OCI-LY7 (cell line): ENCODE data around the gene VPS18. TPM values are rescaled to one million over a fixed set of nuclear protein-coding genes. Genes with fewer than 3 reads are reported as not detected.
A peak's percentile ranks its signal among the peaks of the same experiment; 100 is the strongest.

Experiments used
- BruUV-seq: library from RNA; stranded (reverse); fragments of 400-500 nt; replicated peaks from 2 replicates; lab custom pipeline; 2021; lab: Mats Ljungman, UMichigan
- CTCF ChIA-PET: fragments of 300-600 bp; sonication (Branson Sonifier 250); formaldehyde crosslinking; loops from one replicate; lab custom pipeline; 2022; ENCODE audit warnings: antibody characterized with exemption; ENCODE audit not compliant: unreplicated experiment; lab: Charles Lee
- POLR2A ChIA-PET: fragments of 300-600 bp; sonication (Branson Sonifier 250); formaldehyde crosslinking; loops from one replicate; lab custom pipeline; 2022; ENCODE audit warnings: antibody characterized with exemption; lab: Charles Lee
- DNase-seq: peaks from one replicate; pipeline ENCODE4 v3.0.0-alpha.2; 2015; ENCODE audit warnings: low spot score
- H2AFZ ChIP-seq: fragments of 200-600 bp; sonication (generic), shearing (Covaris generic); 2 replicates; pipeline ENCODE4 v1.6.1; 2014; ENCODE audit warnings: mild to moderate bottlenecking, antibody characterized with exemption, low read length, moderate library complexity
- H3K27ac ChIP-seq: fragments of 200-600 bp; sonication (generic); 2 replicates; pipeline ENCODE4 v1.5.1; 2014; ENCODE audit warnings: mixed run types, low read depth, mild to moderate bottlenecking, moderate library complexity, low read length, inconsistent platforms; ENCODE audit not compliant: poor library complexity, severe bottlenecking
- H3K36me3 ChIP-seq: fragments of 200-600 bp; sonication (generic); 2 replicates; pipeline ENCODE4 v1.6.1; 2014; ENCODE audit warnings: mild to moderate bottlenecking, antibody characterized with exemption, low read length, moderate library complexity, mixed read lengths; ENCODE audit not compliant: insufficient read depth
- H3K4me1 ChIP-seq: fragments of 200-600 bp; sonication (generic); 2 replicates; pipeline ENCODE4 v1.5.1; 2014; ENCODE audit warnings: mild to moderate bottlenecking, low read length; ENCODE audit not compliant: insufficient read depth, poor library complexity, severe bottlenecking
- H3K4me2 ChIP-seq: fragments of 200-600 bp; sonication (generic); 2 replicates; pipeline ENCODE4 v1.6.1; 2014; ENCODE audit warnings: mild to moderate bottlenecking, low read length
- H3K4me3 ChIP-seq: fragments of 200-600 bp; sonication (generic); 2 replicates; pipeline ENCODE4 v1.5.1; 2014; ENCODE audit warnings: mild to moderate bottlenecking, low read depth, low read length; ENCODE audit not compliant: poor library complexity, severe bottlenecking
- H3K79me2 ChIP-seq: fragments of 200-600 bp; sonication (generic); 2 replicates; pipeline ENCODE4 v1.6.1; 2016; ENCODE audit warnings: low read depth, mild to moderate bottlenecking, low read length, moderate library complexity, mixed read lengths; ENCODE audit not compliant: insufficient read depth
- H3K9me2 ChIP-seq: fragments of 200-600 bp; sonication (generic); 2 replicates; pipeline ENCODE4 v1.6.1; 2016; ENCODE audit warnings: mild to moderate bottlenecking, low read length, mixed read lengths; ENCODE audit not compliant: insufficient read depth
- H3K9me3 ChIP-seq: fragments of 200-600 bp; sonication (generic); 2 replicates; pipeline ENCODE4 v1.6.1; 2014; ENCODE audit warnings: mild to moderate bottlenecking, mixed run types, low read length, mixed read lengths
- H4K20me1 ChIP-seq: fragments of 200-600 bp; sonication (generic); 2 replicates; pipeline ENCODE4 v1.6.1; 2014; ENCODE audit warnings: mild to moderate bottlenecking, antibody characterized with exemption, low read length, moderate library complexity, mixed read lengths; ENCODE audit not compliant: insufficient read depth
- CTCF ChIP-seq: fragments of 200-600 bp; sonication (generic); conservative IDR thresholded peaks from 2 replicates; pipeline ENCODE4 v1.5.1; 2014; ENCODE audit warnings: mild to moderate bottlenecking, antibody characterized with exemption, low read length, moderate library complexity, mixed read lengths
- EZH2phosphoT487 ChIP-seq: fragments of 200-600 bp; sonication (generic); IDR thresholded peaks from 2 replicates; pipeline ENCODE4 v1.6.1; 2018; ENCODE audit warnings: low read depth, borderline replicate concordance, mild to moderate bottlenecking, mixed run types, antibody characterized with exemption, low read length, moderate library complexity, mixed read lengths
- intact Hi-C: fragments of 100-400 bp; cut with micrococcal nuclease; formaldehyde crosslinking; loops from one replicate; pipeline ENCODE4 v1.10.0; 2022; ENCODE audit not compliant: unreplicated experiment
- total RNA-seq, 2 experiments: library from RNA; depleted of rRNA in 1 of 2; stranded (reverse); fragments of >200 nt in 1 of 2; shearing (Covaris generic) in 1 of 2; gene quantifications; 2 replicates each; pipeline ENCODE4 v1.2.3, GENCODE V29; 2014 to 2022

VPS18 gene
- total RNA-seq, 2 experiments from 2014 or later = 24.5 to 30.7 TPM

GRCh38 chr15:40845036-40845435 is 49.2 kb upstream of the VPS18 start:
- POLR2A ChIA-PET = interaction anchor here (0.6 kb wide), 1 partner anchor 29 kb away, joined by 5 read pairs; no protein-coding TSS in a partner anchor
- Histone ChIP-seq H3K27ac (no peak overlapping the region), H3K4me2 (peak overlapping the region; percentile 67; the same call in 1 of the 2 replicates), H3K9me3 (no peaks in the 10 kb centered on the region), H4K20me1 (no peaks in the 10 kb centered on the region), H3K79me2 (no peaks in the 10 kb centered on the region), H3K36me3 (no peaks in the 10 kb centered on the region), H3K4me3 (no peak overlapping the region), H3K4me1 (peaks cover 25% of the 10 kb centered on the region), H3K9me2 (no peaks in the 10 kb centered on the region), H2AFZ (no peak overlapping the region)
- no peak for DNase-seq
- CTCF ChIA-PET = interaction anchor here (3.5 kb wide), 1 partner anchor 13 kb away, joined by 19 read pairs; no protein-coding TSS in a partner anchor
- BruUV-seq = no TSS peak
- TF ChIP-seq EZH2phosphoT487 (no peak), CTCF (no peak)
- intact Hi-C loops = no loop called here

GRCh38 chr15:40845511-40846284 is 48.6 kb upstream of the VPS18 start:
- H3K4me2 ChIP-seq = no peak overlapping the region; the same call in 1 of the 2 replicates
- ChIA-PET CTCF (interaction anchor here (3.5 kb wide), 1 partner anchor 12 kb away, joined by 19 read pairs; no protein-coding TSS in a partner anchor), POLR2A (interaction anchor here (0.7 kb wide), 1 partner anchor 108 kb away, joined by 3 read pairs; no protein-coding TSS in a partner anchor)
- no peak overlapping the region for H2AFZ ChIP-seq
- H3K36me3 ChIP-seq = no peaks in the 10 kb centered on the region
- H3K9me3 ChIP-seq = no peaks in the 10 kb centered on the region
- intact Hi-C loops = no loop called here
- no TSS peak for BruUV-seq
- H3K9me2 ChIP-seq = no peaks in the 10 kb centered on the region
- H4K20me1 ChIP-seq = no peaks in the 10 kb centered on the region
- no peaks in the 10 kb centered on the region for H3K79me2 ChIP-seq
- no peak overlapping the region for H3K27ac ChIP-seq
- TF ChIP-seq CTCF (no peak), EZH2phosphoT487 (no peak)
- no peak overlapping the region for H3K4me3 ChIP-seq
- no peak for DNase-seq
- peaks cover 25% of the 10 kb centered on the region for H3K4me1 ChIP-seq

- POLR2A ChIA-PET = interaction anchor here (0.8 kb wide), 1 partner anchor 14 kb away, joined by 3 read pairs; no protein-coding TSS in a partner anchor
- no peak for DNase-seq
- Histone ChIP-seq H3K9me3 (no peaks in the 10 kb centered on the region), H2AFZ (peak overlapping the region; percentile 76; the same call in 1 of the 2 replicates), H3K79me2 (no peaks in the 10 kb centered on the region), H3K4me3 (peak overlapping the region; percentile 14), H3K27ac (no peak overlapping the region), H3K36me3 (no peaks in the 10 kb centered on the region), H3K4me2 (peak overlapping the region; percentile 66), H3K9me2 (no peaks in the 10 kb centered on the region), H3K4me1 (peaks cover 25% of the 10 kb centered on the region), H4K20me1 (no peaks in the 10 kb centered on the region)
- intact Hi-C loops = no loop called here
- CTCF ChIA-PET = interaction anchor here (1.1 to 3.5 kb wide), 3 partner anchors 11 to 48 kb away, joined by 4 to 19 read pairs (median 4); partner anchors contain the start of gene VPS18
- no peak for TF ChIP-seq EZH2phosphoT487
- no TSS peak for BruUV-seq
These were observed 47.4 kb upstream of the VPS18 start for GRCh38 chr15:40846841-40847222.
